Hepatocyte (in vitro differentiated cells): ENCODE results near the gene SPTBN5.

Source experiments
- CTCF ChIP-seq: fragments of 200-600 bp; sonication (generic); IDR thresholded peaks from 2 replicates; pipeline ENCODE4 v1.5.1; 2016; ENCODE audit warnings: antibody characterized with exemption, mild to moderate bottlenecking; ENCODE audit not compliant: poor library complexity
- EZH2 ChIP-seq: fragments of 200-600 bp; sonication (generic); IDR thresholded peaks from 2 replicates; pipeline ENCODE4 v1.6.1; 2016; ENCODE audit warnings: antibody characterized with exemption, mild to moderate bottlenecking, borderline replicate concordance
- EZH2phosphoT487 ChIP-seq: fragments of 200-600 bp; sonication (generic); IDR thresholded peaks from one replicate; pipeline ENCODE4 v1.6.1; 2018; ENCODE audit warnings: antibody characterized with exemption, mild to moderate bottlenecking, low read depth, moderate library complexity; ENCODE audit not compliant: unreplicated experiment, severe bottlenecking

- TF ChIP-seq CTCF, result no peak
- TF ChIP-seq EZH2phosphoT487, result no peak
- no peak for TF ChIP-seq EZH2
Observed at GRCh38 chr15:41814534-41814933, 79.3 kb downstream of the SPTBN5 start.
